Measurements from ENCODE around the gene ERGIC2. TPM values are rescaled to one million over a fixed set of nuclear protein-coding genes. Genes with fewer than 3 reads are reported as not detected.

ERGIC2 gene
- total RNA-seq, 1 donor from 2014 or later = 74.4 TPM

DNA sequence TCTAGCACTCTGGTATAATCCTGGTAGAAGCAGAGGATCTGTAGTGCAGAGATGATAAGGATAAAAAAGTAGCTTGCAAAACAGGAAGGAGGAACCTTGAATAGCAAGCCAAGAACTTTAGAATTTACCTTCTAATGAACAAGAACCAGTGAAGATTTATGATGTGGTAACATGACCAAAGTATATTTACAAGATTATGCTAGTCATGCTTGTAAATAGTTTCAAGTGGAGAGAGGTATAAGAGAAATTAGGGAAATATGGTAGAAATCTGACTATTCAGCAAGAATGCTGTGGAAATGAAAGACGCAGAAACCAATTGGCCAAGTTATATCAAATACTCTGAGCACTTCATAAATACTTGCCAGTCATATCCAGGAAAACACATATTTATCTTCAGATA is 47.8 kb downstream of the ERGIC2 start:
- H3K36me3 Mint-ChIP-seq (ENCODE audit: low read depth) = no peaks in the 10 kb centered on the region
- peaks cover 9% of the 10 kb centered on the region for H3K4me1 Mint-ChIP-seq (ENCODE audit: low read depth)
- DNase-seq (ENCODE audit: low spot score) = no peak
- H3K4me3 Mint-ChIP-seq (ENCODE audit: unreplicated experiment) = no peak overlapping the region
- TF ChIP-seq, protein P1, sequence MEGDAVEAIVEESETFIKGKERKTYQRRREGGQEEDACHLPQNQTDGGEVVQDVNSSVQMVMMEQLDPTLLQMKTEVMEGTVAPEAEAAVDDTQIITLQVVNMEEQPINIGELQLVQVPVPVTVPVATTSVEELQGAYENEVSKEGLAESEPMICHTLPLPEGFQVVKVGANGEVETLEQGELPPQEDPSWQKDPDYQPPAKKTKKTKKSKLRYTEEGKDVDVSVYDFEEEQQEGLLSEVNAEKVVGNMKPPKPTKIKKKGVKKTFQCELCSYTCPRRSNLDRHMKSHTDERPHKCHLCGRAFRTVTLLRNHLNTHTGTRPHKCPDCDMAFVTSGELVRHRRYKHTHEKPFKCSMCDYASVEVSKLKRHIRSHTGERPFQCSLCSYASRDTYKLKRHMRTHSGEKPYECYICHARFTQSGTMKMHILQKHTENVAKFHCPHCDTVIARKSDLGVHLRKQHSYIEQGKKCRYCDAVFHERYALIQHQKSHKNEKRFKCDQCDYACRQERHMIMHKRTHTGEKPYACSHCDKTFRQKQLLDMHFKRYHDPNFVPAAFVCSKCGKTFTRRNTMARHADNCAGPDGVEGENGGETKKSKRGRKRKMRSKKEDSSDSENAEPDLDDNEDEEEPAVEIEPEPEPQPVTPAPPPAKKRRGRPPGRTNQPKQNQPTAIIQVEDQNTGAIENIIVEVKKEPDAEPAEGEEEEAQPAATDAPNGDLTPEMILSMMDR (IDR thresholded peaks at IDR 0.05) = no peak
- no peaks in the 10 kb centered on the region for H3K9me3 Mint-ChIP-seq (ENCODE audit: low read depth)
- no peak overlapping the region for H3K27ac Mint-ChIP-seq (ENCODE audit: unreplicated experiment)
- H3K27me3 Mint-ChIP-seq (ENCODE audit: low read depth) = no peaks in the 10 kb centered on the region

GRCh38 chr12:29329411-29329810 is 51.6 kb downstream of the ERGIC2 start:
- DNase-seq (ENCODE audit: low spot score) = no peak
- TF ChIP-seq, protein P1 (IDR thresholded peaks at IDR 0.05) = no peak
- no peaks in the 10 kb centered on the region for H3K27me3 Mint-ChIP-seq (ENCODE audit: low read depth)
- no peak overlapping the region for H3K4me3 Mint-ChIP-seq (ENCODE audit: unreplicated experiment)
- peaks cover 5% of the 10 kb centered on the region for H3K9me3 Mint-ChIP-seq (ENCODE audit: low read depth)
- no peak overlapping the region for H3K27ac Mint-ChIP-seq (ENCODE audit: unreplicated experiment)
- peaks cover 5% of the 10 kb centered on the region for H3K36me3 Mint-ChIP-seq (ENCODE audit: low read depth)
- peaks cover 9% of the 10 kb centered on the region for H3K4me1 Mint-ChIP-seq (ENCODE audit: low read depth)

GRCh38 chr12:29322157-29322556 is 58.8 kb downstream of the ERGIC2 start:
- Mint-ChIP-seq H3K4me1 (ENCODE audit: low read depth) (peaks cover 7% of the 10 kb centered on the region), H3K4me3 (ENCODE audit: unreplicated experiment) (no peak overlapping the region), H3K27ac (ENCODE audit: unreplicated experiment) (no peak overlapping the region), H3K36me3 (ENCODE audit: low read depth) (peaks cover 24% of the 10 kb centered on the region), H3K9me3 (ENCODE audit: low read depth) (peaks cover 14% of the 10 kb centered on the region), H3K27me3 (ENCODE audit: low read depth) (no peaks in the 10 kb centered on the region)
- TF ChIP-seq, protein P1 (IDR thresholded peaks at IDR 0.05) = no peak
- no peak for DNase-seq (ENCODE audit: low spot score)

DNA sequence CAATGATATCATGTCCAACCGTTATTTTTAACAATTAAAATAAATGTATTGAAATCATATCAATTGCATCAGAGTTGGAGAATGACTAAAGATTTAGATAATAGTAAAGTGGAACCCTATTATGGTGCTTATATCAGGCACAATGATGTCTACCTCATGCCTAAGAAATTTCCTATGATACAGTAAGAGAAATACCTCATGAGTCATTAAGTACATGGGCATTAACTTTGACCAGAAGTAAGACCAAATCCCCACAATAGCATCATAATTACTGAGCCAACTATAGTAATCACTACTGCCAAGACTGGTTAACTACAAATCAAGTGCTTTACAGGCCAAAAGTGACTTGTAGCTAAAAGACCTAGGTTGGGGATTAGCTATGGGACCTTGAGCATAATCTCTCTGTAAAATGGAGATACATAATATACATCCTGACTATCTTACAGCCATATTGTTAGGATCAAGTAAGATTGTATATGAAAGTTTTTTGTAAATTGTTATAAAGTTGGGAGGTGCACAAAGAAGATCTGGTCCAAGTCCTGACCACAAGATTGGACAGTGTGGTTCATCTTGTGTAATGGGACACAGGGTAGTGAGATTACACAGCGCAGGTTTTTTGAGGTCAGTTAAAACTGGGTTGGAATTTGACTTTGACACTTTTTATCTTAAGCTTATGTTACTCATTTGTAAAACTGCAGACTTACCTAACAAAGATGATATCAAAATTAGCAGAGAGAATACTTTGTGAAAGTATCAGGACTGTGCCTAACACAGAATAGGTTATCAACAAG is 60.5 kb downstream of the ERGIC2 start:
- H3K27me3 Mint-ChIP-seq (ENCODE audit: low read depth) = no peaks in the 10 kb centered on the region
- TF ChIP-seq, protein P1 (IDR thresholded peaks at IDR 0.05) = no peak
- H3K27ac Mint-ChIP-seq (ENCODE audit: unreplicated experiment) = no peak overlapping the region
- no peak for DNase-seq (ENCODE audit: low spot score)
- peaks cover 12% of the 10 kb centered on the region for H3K4me1 Mint-ChIP-seq (ENCODE audit: low read depth)
- peaks cover 13% of the 10 kb centered on the region for H3K9me3 Mint-ChIP-seq (ENCODE audit: low read depth)
- peaks cover 22% of the 10 kb centered on the region for H3K36me3 Mint-ChIP-seq (ENCODE audit: low read depth)
- no peak overlapping the region for H3K4me3 Mint-ChIP-seq (ENCODE audit: unreplicated experiment)

GRCh38 chr12:29317556-29318363 is 63.2 kb downstream of the ERGIC2 start:
- peaks cover 12% of the 10 kb centered on the region for H3K4me1 Mint-ChIP-seq (ENCODE audit: low read depth)
- H3K36me3 Mint-ChIP-seq (ENCODE audit: low read depth) = peaks cover 5% of the 10 kb centered on the region
- DNase-seq (ENCODE audit: low spot score) = no peak
- H3K4me3 Mint-ChIP-seq (ENCODE audit: unreplicated experiment) = no peak overlapping the region
- no peaks in the 10 kb centered on the region for H3K9me3 Mint-ChIP-seq (ENCODE audit: low read depth)
- TF ChIP-seq, protein P1 (IDR thresholded peaks at IDR 0.05) = peak; percentile 97
- H3K27ac Mint-ChIP-seq (ENCODE audit: unreplicated experiment) = no peak overlapping the region
- H3K27me3 Mint-ChIP-seq (ENCODE audit: low read depth) = no peaks in the 10 kb centered on the region
